GM21381 (cell line): Measurements from ENCODE around the gene CD163.
"Not testable (repeated sequence)": the region's sequence is repeated elsewhere in the genome, so short reads cannot be mapped to it uniquely, and the experiment has no call there.

Experiments used
- ATAC-seq: cut with Tn5 transposase; IDR thresholded peaks from one replicate; pipeline ENCODE4 v1.9.1; 2021; ENCODE audit warnings: mild to moderate bottlenecking, moderate library complexity; ENCODE audit not compliant: unreplicated experiment

Gene CD163

DNA sequence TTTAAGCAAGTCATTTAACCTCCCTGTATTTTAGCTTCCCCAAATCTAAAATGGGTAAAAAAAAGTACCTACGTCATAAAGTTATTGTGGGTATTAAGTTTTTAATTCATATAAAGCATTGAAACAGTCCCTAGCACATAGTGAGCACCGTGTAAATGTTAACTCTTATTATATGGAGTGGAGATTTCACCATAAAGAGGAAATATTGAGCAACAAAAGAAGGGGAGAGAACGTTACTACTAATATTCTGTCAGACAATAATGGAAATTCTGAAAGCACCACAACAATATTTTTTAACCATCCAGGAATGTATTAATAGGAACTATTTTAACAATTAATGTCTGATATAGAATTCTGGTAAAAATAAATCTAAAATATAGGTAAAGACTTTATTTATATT is 51.8 kb downstream of the CD163 start:
- no peak for ATAC-seq

- ATAC-seq = no peak
Observed at GRCh38 chr12:7450667-7451066, 52.9 kb downstream of the CD163 start.

DNA sequence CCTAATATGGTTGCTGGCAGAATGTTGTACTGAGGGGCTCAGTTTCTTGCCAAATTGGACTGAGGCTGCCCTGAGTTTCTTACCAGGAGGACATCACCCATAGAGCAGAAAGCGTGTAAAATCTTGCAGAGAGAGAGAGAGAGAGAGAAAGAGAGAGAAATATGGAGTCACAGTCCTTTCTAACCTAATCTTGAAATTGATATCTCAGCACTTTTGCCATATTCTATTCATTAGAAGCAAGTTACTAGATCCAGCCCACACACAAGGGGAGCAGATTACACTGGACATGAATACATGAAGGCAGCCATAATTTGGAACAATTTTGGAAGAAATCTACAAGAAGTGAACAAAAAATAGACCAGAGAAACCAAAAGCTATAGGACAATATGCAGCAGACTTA is 55.5 kb downstream of the CD163 start:
- no peak for ATAC-seq

DNA sequence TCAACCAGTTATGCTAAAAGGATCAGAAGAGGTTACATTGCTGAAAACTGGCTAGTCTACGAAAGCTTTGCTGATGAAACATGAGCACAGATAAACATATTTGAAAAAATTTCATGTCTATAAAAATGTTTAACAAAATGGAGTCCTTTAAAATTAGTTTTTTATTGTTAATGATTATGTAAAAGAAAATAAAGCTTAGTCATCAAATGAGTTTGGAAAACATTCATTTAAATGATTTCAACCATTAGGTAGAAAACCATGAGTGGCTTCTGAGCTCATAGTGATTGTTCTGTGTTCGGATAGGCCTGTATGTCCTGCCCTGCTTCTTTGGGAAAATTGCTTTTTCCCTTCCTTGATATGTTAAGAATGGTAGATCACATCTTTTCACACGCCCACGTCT is 59.0 kb downstream of the CD163 start:
- no peak for ATAC-seq

GRCh38 chr12:7444076-7444475 is 59.5 kb downstream of the CD163 start, which contains the start of gene CD163L1:
CD163L1 (minus strand) TSS chr12:7444153; CDS start chr12:7444127, 26 bp downstream.
- ATAC-seq = no peak

DNA sequence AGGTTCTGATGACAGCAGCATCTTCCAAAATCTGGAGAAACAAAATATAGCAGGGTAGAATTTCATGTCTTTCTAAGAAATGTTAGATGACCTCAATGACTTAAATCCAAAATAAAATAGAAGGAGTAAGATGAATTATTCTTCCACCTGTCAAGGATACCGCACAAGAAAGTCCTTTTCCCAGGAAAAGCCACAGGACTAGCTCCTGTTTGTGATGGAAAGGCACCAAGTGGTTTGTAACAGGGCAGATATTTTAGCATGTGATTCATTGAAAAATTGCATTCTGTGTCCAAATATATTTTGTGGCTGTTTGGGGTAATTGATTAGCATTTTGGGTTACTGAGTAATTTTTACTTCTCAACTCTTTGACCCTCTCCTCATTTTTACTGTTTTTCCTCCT is 62.4 kb downstream of the CD163 start:
- ATAC-seq = no peak

GRCh38 chr12:7439579-7440505 is 63.7 kb downstream of the CD163 start:
- no peak for ATAC-seq

DNA sequence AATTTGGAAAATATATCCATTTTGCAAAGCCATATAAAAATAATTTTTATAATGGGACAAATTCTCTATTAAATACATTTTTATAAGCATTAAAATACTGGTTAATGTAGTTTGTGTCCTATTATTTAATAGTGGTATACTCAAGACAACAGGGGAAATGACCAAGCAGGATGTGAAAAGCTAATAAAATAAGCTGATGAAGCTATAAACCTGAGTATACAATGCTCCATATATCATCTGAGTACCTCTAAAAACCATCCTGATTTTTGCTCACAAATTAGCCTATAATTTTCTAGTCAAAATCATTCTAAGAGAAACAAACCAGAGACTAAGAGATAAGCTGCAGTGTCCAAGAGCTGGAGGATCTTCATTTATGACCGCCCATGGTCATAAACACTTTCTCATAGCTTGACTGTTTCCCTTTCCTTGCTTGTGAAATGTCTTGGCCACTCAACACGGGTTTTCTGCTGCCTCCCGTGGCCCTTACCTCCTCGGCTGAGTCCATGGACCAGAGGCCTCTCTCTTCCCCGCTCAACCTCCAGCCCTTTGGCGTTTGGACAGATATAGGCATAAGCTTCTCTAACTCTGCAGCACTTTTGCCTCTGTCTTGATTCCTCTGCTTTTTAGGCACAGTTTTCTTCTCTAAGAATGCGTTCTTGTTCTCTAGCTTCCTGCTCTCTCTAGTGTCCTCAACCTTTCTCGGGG is 65.1 kb downstream of the CD163 start:
- not testable (repeated sequence) for ATAC-seq

DNA sequence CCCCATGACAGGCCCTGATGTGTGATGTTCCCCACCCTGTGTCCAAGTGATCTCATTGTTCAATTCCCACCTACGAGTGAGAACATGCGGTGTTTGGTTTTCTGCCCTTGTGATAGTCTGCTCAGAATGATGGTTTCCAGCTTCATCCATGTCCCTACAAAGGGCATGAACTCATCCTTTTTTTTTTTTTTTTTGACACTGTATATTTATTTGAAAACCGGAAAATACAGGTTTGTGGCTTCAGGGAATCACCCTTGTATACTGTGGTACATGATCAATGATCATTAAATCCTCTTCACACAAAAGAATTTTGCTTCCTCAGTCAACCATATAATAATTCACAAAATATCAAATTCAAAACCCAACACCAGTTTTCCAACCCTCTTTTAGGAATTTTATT is 66.1 kb downstream of the CD163 start:
- not testable (repeated sequence) for ATAC-seq

GRCh38 chr12:7434670-7435069 is 68.9 kb downstream of the CD163 start:
- ATAC-seq = no peak

- ATAC-seq = no peak
Observed at GRCh38 chr12:7433276-7433822, 70.2 kb downstream of the CD163 start.

DNA sequence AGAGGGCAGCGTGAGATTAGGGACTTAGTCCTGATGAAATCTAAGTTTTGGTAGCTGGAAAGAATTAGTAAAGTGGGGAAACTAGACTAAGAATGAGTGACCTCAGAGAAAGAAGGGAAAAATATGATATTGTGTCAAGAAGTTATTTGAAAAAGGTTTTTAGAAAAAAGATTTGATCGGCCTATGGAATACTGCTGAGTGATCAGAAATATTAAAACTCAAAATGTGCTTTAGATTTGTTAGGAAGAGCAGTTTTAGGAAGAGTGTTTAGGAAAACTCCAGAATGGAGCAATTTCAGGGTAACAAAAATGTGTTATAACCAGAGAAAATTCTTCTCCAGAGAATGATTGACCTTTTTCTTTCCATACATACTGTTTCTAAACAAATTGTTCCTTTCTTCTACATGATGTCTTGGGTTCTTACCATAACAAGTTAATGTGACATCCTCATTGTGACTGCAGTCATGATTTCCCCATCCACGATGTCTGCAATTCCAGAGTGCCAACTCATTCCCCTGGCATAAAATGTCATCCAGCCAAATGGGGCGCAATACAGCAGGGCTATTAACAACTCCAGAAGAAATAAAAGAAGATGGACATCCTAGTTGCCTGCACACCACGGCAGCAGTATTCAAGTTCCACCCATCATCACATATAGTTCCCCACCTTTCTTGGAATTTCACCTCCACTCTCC is 71.4 kb downstream of the CD163 start:
- no peak for ATAC-seq
